OCI-LY1 (cell line): ENCODE results near the gene MOCS1.

ENCODE experiments used
- CTCF ChIP-seq: fragments of 200-600 bp; sonication (generic), shearing (Covaris generic); IDR thresholded peaks from 2 replicates; pipeline ENCODE4 v1.5.1; 2017; ENCODE audit warnings: mild to moderate bottlenecking, antibody characterized with exemption, low read length, moderate library complexity, mixed read lengths
- EZH2 ChIP-seq: fragments of 200-600 bp; sonication (generic), shearing (Covaris generic); IDR thresholded peaks from 2 replicates; pipeline ENCODE4 v1.8.0; 2017; ENCODE audit warnings: borderline replicate concordance, mixed run types, mild to moderate bottlenecking, antibody characterized with exemption, low read length, moderate library complexity, mixed read lengths

DNA sequence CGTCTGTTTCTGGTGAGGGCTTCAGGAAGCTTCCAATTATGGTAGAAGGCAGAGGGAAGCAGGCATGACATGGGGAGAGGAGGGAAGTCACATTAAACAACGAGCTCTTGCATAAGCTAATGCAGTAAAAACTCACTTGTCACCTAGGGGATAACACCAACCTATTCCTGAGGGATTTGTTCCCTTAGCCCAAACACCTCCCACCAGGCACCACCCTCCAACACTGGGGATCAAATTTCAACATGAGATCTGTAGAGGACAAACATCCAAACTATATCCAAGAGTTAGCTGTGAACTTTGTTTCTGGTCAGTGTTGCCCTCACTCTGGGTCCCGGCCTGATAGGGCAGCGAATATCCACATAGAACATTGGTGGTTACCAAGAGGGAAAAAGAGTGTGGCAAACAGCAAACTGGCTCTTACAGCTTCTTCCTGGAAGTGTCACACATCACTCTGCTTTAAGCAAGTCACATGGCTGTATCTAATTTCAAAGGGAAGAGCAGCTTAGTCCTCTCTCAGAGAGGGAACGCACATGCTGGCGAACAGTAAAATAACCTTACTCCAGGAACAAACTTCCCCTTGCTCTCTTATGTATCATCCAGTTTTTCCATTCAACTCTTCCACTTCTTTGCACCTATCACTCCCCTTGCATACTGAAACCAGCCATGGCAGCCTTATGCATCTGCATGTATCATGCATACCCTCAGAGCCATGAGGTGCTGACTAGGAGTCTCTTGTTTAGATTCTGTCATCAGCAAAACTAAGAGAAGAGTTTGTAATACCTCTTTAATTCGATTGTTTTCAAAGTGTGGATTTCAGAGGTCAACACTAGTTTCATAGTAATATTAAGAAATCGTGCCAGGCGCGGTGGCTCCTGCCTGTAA is 4.8 kb upstream of the MOCS1 start:
- TF ChIP-seq CTCF (no peak), EZH2 (no peak)
